Dedifferentiated amniotic fluid mesenchymal stem cell (primary cell): Measurements from ENCODE around the gene ATP5F1D.

Experiments used
- DNase-seq: peaks from one replicate; pipeline ENCODE4 v3.0.0-alpha.2; 2016; ENCODE audit errors: extremely low spot score

The ATP5F1D gene

DNA sequence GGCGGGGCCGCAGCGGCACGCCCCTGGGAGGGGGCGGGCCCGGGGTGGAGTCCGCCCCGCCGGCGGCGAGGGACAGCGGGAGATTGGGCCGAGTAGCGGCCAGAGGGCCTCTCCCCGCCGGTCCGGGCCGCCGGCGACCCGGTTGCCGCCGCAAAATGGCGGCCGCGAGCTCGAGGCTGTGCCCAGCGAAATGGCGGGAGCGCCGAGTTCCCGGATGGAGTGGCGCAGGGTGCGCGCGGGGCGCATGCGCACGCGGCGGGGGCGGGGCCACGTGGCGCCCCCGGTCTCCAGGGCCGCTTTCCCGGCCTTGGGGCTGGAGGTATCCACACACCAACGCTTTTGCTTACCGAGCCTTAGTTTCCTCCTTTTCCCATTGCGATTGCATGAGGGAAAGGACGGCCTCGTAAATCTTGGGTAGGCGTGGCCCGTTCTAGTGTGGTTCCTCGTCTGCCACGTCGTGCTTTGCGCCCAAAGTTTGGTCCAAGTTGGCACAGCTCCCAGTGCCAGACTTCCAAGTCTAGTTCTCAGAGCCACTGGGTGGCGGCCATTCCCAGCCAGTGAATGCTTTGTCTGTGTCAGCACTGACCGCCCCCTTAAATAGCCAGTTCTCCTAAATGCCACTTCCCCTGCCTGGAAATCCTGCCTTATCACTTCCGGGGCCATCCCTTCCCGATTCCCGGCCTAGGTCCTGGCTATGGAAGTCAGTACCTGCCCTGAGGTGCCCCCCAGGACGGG lies 28.1 kb downstream of the ATP5F1D start:
- peak; percentile 80 for DNase-seq

DNA sequence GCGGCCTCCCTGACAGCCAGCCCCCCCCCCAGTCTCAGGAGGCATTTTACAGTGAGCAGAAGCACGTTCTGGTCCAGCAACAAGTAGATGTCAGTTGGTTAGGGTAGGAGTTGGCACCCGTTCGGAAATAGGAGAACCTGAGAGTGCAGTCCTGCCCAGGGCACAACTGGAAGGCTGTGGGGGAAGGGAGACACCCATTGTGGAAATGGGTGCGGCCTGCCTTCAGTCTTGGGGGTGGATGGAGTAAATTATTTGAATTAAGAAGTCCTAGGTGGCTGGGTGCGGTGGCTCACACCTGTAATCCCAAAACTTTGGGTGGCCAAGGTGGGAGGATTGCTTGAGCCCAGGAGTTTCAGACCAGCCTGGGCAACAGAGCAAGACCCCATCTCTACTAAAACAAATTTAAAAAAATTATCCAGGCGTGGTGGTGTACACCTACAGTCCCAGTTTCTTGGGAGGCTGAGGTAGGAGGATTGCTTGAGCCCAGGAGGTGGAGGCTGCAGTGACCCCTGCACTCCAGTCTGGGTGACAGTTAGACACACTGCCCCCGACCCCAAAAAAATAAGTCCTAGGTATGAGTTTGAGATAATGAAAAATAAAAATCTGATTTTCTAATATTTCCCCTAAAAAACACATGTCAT lies 28.8 kb downstream of the ATP5F1D start:
- DNase-seq: no peak

DNA sequence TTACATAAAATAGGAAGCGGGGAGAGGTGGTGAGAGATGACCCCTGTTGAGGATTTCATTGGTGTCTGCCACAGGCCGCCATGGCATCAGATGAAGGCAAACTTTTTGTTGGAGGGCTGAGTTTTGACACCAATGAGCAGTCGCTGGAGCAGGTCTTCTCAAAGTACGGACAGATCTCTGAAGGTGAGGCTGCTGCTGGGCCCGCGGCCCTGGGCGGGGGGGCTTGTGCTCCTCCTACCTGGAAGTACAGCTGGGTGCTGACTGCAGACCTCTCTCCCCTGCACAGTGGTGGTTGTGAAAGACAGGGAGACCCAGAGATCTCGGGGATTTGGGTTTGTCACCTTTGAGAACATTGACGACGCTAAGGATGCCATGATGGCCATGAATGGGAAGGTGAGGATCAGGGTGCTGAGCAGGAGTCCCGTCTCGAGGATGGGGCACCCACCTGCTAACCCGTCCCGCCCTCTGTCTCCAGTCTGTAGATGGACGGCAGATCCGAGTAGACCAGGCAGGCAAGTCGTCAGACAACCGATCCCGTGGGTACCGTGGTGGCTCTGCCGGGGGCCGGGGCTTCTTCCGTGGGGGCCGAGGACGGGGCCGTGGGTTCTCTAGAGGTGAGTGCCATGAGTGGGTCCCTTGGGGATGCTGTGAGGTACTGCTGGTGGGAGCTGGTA lies 29.4 kb downstream of the ATP5F1D start:
- no peak for DNase-seq

DNA sequence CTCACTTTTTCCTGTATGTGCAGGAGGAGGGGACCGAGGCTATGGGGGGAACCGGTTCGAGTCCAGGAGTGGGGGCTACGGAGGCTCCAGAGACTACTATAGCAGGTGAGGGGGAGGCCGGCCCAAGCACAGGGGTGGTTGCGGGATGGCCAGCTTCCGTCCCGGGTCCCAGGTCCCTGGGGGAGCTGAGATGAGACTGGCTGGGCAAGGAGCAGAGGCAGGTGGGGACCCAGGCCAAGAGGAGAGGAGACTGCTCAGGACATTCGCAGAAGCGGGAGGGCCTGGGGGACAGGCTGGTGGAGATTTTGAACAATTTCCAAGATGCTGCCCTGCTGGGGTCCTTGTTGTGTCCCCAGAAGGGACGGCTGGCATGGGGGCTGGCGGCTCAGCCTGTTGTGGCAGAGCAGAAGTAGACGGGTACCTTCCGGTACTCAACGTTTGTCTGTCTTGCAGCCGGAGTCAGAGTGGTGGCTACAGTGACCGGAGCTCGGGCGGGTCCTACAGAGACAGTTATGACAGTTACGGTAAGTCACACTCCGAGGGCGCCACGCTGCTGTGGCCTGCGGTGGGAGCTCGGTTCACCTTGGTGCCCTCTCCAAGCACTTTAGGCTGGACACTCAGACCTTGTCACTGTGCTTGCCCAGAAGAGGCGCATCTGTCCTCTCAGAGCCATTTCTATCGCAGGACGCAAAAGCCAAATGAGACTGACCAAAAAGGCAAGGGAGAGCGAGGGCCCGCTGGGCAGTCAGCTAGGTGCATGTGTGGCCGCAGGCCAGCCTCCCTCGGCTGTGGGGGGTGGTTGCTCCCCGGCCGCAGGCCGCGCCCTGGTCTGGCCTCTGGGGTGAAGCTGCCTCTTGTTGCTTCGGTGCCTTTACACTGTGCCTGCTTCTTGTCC lies 30.2 kb downstream of the ATP5F1D start:
- DNase-seq: no peak

DNA sequence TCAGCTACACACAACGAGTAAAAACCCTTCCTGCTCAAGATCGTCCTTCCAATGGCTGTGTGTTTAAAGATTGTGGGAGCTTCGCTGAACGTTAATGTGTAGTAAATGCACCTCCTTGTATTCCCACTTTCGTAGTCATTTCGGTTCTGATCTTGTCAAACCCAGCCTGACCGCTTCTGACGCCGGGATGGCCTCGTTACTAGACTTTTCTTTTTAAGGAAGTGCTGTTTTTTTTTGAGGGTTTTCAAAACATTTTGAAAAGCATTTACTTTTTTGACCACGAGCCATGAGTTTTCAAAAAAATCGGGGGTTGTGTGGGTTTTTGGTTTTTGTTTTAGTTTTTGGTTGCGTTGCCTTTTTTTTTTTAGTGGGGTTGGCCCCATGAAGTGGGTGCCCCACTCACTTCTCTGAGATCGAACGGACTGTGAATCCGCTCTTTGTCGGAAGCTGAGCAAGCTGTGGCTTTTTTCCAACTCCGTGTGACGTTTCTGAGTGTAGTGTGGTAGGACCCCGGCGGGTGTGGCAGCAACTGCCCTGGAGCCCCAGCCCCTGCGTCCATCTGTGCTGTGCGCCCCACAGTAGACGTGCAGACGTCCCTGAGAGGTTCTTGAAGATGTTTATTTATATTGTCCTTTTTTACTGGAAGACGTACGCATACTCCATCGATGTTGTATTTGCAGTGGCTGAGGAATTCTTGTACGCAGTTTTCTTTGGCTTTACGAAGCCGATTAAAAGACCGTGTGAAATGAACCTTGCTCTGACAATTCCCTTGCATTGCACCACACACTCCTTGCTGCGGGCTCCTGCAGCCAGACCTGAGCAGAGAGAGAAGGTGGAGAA lies 31.1 kb downstream of the ATP5F1D start:
- no peak for DNase-seq

DNA sequence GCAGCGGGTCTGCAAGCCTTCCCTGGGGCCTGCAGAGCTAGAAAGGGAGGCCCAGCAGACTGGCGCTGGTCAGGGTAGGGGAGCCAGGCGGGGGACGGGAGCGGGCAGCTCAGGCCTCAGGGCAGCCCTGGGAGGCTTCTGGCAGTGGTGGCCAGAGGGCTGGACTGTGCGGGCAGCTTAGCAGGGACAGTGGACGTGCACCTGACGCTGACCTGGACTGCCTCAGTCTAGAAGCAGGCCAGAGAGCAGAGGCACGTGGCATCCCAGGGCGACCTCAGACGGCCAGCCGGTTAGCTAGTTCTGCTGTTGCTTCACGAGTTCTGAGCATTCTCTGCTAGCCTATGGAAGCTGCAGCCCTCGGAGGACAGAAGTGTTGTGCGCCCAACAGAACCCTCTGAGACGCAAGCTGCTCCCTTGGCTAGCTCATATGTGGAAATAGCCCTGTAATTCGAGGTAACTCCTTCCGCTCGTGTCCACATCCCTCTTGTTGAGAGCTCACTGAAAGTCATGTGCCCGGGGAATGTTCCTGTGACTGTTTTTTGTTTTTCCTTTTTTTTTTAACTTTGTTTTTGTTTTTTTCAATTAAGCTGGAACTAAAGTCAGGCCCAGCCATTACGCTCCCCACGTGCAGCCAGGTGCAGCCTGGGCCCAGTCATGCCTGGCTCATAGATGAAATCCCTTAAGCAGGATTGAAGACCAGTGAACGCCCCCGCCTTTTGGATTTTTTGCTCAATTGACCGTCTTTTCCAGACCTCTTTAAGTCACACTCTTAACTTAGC lies 31.9 kb downstream of the ATP5F1D start:
- no peak for DNase-seq

DNA sequence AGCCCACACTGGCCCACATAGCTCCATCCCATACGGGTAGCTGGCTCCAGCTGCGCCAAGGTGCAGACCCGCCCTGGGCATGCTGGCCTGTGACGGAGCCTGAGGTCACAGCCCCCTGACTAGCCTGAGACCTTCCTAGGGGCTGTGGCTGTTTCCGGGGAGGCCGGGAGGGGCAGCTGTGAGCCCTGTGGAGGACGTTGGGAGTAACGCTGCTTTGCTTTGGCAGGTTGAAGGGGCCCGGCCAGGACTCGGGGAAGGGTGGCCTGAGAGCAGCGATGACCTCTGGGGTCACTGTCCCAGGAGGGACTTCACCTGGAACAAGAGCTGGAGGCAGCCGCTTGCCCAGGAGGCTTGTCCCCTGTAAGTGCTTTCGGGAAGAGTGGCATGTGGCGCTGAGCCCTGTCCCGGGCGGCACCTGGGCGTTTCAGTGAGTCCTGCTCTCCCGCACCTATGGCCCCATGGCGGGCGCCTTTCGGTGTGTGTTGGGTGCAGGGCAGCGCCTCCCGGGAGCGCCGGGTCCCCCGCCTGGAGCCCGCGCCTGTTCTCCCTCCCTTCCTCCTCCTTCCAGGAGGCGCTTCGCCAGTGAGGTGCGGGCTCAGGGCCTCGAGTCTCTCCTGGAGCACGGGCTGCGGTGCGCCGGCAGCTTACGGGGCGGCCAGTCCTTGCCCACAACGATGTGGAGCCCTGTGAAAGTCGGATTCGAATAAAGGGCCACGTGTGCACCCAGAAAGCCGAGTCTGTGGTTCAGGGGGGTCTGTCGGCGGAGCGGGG lies 32.7 kb downstream of the ATP5F1D start:
- DNase-seq: no peak

DNA sequence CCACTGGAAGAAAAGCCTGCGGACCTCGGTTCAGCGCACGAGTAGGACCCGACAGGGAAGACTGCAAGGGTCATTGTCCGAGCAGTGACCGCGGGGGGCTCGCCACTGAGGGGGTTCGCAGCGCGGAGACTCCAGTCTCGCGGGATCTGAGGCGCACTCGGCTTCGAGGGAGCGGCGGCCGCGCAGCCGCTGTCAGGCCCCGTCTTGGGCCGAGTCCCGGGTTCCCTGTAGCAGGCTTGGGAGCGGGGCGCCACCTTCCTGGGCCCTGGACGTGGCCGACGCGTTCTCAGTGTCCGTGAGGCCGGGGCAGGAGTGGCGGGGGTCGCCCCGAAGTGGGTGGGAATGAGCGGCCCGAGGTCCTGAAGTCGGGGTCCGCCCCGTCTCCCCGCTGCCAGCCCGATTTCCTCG lies 33.3 kb downstream of the ATP5F1D start:
- no peak for DNase-seq

DNA sequence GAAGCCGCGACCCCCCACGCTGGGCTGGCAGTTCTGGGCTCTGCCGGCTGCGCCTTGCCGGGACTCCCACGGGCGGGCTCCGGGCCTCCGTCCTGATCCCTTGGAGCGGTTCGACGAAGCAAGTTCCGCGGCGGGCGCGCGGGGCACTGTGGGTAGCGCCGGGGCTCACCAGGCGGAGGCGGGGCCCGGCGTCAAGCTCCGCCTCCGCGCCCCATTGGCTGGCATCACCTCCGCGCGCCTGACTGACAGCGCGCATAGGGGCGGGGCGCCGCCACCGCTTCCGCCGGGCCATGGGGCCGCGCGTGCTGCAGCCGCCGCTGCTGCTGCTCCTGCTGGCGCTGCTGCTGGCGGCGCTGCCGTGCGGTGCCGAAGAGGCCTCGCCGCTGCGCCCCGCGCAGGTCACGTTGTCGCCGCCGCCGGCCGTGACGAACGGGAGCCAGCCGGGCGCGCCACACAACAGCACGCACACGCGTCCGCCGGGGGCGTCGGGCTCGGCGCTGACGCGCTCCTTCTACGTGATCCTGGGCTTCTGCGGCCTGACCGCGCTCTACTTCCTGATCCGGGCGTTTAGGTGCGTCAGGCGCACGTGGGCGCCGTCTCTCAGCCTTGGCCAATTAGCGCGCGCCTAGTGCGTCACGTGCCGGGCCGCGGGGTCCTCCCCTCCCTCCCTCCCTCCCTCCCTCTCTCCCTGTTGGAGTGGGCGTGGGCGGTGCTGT lies 33.9 kb downstream of the ATP5F1D start, which contains the start of gene FAM174C:
TSS of gene FAM174C (plus strand) at position 271 of the 716 bp plus-strand sequence. CDS start at position 291, 20 bp downstream.
- peak; percentile 94 for DNase-seq

DNA sequence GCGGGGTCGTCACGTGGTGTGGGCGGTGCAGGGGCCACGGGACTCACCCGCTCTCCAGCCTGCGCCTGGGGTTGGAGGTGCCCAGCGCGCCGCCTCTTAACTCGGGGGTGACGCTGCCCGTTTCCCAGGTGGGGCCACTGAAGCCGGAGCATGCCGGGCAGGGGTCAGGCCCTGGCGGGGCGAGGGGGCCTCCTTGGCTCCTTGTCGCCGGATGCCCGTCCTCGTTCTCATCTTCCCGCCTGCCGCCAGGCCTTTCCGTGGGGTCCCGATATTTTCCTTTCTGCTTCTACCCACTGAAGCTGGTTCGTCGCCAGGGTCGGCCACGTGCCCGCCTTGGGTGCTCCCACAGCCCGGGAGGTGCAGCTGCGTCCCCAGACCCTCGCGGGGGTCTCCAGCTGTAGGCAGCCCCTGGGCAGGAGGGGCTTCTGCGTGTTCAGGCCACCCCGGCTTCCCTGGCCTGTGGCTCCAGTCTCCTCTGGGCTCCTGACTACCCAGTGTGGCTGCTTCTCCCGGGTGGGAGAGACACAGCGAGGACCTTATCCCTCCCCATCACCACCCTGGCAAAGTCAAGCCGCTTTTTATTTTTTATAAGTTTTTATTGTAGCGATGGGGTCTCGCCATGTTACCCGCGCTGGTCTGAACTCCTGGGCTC lies 34.6 kb downstream of the ATP5F1D start:
- no peak for DNase-seq

DNA sequence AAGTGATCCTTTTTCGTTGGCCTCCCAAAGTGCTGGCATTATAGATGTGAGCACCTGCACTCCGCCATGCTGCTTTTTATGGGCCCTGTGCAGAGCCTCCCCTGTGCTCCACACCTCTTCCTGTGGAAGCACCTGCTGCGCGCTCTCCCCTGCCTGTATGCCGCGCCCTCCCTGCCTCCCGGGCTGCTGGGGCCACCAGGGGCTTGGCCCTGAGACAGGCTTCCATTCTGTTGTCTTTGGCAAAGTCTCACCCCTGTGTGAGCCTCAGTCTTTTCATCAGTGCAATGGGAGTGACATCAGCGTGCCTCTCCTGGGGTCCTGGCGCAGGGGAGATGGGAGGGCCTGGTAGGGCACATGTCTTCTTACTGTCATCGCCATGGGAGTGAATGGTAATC lies 35.1 kb downstream of the ATP5F1D start:
- no peak for DNase-seq

DNA sequence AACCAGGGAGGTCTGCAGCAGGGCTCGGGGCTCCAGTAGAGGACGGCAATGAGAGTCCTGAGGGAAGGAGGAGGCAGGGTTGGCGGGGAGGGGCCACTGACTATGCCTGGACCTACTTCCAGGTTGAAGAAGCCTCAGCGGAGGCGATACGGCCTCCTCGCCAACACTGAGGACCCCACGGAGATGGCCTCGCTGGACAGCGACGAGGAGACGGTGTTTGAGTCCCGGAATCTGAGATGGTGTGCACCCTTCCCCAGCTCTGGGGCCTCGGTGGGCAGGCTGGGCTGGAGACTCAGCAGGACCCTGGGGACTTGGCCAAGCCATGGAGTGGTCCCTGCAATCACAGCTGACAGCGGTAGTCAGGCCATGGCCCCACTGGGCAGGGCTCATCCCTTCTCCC lies 35.5 kb downstream of the ATP5F1D start:
- DNase-seq: no peak

DNA sequence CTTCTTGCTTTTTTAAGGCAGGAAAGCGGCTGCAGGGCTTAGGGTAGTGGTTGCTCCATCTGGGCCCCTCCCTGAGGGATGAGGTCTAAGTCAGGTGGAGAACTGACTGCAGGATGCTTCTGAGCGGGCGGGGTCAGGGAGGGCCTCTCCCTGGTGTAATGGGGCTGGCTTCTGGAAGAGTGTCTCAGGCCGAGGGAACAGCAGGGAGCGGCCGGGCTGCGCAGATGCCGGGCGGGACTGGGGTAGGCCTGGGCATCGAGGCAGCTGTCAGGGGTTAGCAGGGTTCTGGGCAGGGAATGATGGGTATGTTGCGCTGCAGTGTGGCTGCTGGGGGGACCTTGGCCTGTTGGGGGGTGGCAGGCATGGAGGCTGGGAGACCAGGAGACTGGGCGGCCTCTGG lies 36.5 kb downstream of the ATP5F1D start:
- DNase-seq: no peak

DNA sequence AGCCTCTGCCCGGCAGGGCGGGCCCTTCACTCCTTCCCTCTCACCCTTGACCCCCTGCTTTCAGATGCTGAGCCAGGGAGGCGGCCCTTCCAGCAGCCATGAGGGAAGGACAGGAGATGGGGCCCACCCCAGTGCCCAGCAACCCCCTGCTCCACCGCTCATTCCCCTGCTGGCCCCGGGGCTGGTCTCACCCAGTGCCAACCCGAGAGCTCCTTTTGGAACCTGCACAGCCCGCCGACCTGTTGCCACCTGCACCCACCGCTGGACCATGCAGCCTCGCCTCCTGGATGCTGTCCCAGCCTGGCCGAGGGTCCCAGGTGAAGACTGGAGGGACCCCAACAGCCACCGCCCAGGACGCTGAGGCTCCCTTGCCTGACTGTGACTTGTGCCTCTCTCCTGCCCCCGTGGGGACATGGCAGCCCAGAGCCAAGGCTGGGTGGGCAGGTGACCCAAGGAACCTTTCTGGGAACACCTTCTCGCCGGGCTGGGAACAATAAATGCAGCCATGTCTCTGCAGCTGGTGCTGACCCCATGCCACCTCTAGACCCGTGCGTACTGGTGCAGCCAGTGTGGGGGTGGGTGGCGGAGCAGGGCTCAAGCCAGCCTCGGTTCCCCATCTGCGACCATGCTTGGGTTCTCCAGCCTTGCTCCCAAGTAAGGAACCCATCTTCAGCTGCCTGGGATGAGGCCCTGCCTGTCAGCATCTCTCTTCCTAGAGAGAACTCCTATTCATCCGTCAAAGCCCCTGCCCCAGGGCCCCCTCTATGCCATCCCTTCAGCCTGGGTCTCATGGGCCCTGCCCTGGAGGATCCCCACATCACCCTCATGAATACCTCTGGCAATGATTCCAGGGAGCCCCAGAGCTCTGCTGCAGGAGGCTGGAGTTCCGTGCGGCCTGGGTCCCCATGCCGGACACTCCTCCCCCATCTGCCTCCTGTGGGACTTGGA lies 37.4 kb downstream of the ATP5F1D start:
- no peak for DNase-seq

DNA sequence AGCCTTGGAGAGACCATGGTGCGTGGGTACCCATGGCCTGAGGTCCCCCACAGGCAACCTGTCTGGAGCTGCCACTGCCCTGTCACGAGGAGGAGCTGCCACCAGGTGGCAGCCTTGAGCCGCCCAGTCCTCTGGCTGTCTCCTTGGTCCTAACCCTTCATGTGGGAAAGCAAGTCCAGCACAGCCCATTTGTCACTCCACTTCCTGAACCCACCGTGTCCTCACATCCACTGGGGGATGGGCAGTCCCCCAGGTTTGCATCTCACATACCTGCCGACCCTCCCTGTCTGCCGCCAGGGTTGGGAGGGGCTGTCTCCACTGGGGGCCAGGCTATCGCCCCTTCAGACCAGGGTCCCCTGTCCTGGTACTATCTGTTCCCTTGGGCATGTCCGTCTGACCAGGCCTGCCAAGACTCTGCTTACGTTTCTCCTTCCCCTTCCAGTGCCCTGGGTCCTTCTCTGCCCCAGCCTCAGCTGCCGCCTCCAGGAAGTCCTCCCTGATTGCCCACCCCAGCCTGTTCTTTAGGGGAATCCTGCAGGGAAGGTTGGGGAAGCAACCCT lies 38.3 kb downstream of the ATP5F1D start:
- DNase-seq: peak; percentile 71

DNA sequence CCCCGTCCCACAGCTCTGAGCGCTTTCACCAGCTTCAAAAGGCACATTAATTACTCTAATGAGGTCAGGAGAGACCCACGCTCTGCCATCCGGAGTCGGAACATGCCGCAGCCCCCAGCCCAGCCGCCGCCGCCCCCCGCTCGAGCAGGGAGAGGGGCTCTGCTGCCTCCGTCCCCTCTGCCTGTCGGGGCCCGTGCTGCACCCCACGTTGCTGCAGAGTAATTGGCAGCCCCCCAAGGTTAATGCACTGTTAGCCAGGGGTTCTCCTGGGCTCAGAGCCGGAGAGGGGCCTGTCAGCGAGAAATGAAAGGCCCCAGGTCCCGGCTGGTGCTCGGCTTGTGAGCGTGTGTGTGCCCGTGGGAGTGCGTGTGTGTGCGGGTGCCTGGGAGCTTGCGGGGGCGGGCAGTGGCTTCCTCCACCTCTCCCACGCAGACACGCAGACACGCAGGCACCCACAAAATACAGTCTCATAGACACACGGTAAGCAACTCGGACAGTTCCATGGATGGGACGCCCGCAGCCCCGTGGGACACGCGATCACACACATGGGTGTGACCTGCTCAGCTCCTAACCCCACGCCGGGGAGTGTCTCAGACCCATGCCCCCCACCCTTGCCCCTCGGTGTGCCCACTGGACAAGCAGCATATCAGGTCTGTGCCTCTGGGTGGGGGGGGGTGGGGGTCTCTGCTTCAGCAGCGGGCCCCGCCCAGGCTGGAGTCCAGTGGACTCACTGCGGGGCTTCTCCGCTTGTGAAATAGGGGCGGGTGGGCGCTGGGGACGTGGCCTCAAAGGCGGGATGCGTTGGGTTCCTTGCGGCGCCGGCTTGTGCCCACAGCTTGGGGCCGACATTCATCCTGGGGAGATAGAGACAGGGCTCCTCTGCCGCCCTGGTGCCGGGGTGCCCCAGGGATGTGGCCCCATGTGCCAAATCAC lies 39.4 kb downstream of the ATP5F1D start:
- no peak for DNase-seq
